GM12878 (cell line): ENCODE results near the gene POLE2. TPM values are rescaled to one million over a fixed set of nuclear protein-coding genes. Genes with fewer than 3 reads are reported as not detected.

ENCODE experiments used
- EED ChIP-seq: sonication (generic); IDR thresholded peaks from 2 replicates; pipeline ENCODE4 v1.6.1; 2016; ENCODE audit warnings: antibody characterized with exemption, low read depth
- IKZF2 ChIP-seq, 2 experiments: fragments of 450-650 bp; IDR thresholded peaks; 2 replicates each; pipeline ENCODE4 v1.6.1; 2017; ENCODE audit warnings: mild to moderate bottlenecking in 2 of 2, moderate library complexity in 2 of 2
- IRF4 ChIP-seq: IDR thresholded peaks from 2 replicates; pipeline ENCODE4 v1.6.1; 2011; ENCODE audit warnings: low read depth, low read length
- MEF2B ChIP-seq: fragments of 450-650 bp; IDR thresholded peaks from 2 replicates; pipeline ENCODE4 v1.6.1; 2018; ENCODE audit warnings: mild to moderate bottlenecking, moderate library complexity; ENCODE audit not compliant: partially characterized antibody, poor library complexity, severe bottlenecking
- RBBP5 ChIP-seq: fragments of 200-600 bp; sonication (generic); conservative IDR thresholded peaks from 2 replicates; pipeline ENCODE4 v1.6.1; 2016
- SP1 ChIP-seq: IDR thresholded peaks from one replicate; pipeline ENCODE4 v1.6.1; 2011; ENCODE audit warnings: low read depth, low read length
- SUPT20H ChIP-seq: IDR thresholded peaks from 2 replicates; pipeline ENCODE4 v1.6.1; 2011; ENCODE audit warnings: low read depth, mild to moderate bottlenecking, low read length, moderate library complexity, borderline replicate concordance; ENCODE audit not compliant: control insufficient read depth
- TAF1 ChIP-seq: IDR thresholded peaks from 2 replicates; pipeline ENCODE4 v1.6.1; 2011; ENCODE audit warnings: mild to moderate bottlenecking, low read depth, low read length, borderline replicate concordance
- TCF12 ChIP-seq: IDR thresholded peaks from 2 replicates; pipeline ENCODE4 v1.6.1; 2011; ENCODE audit warnings: low read depth, mild to moderate bottlenecking, low read length
- TCF7 ChIP-seq: IDR thresholded peaks from 2 replicates; pipeline ENCODE4 v1.6.1; 2014; ENCODE audit warnings: antibody characterized with exemption, borderline replicate concordance
- polyA plus RNA-seq, 11 experiments: library from polyadenylated mRNA; depleted of rRNA in 4 of 11; unstranded in 6 of 11; stranded (reverse) in 5 of 11; fragments of >200 nt; fragmentation: Nextera tagmentation in 4 of 11; fragmentation: Illumina TruSeq in 1 of 11; extraction: Ambion mirVana in 4 of 11; extraction: Trizol in 1 of 11; gene quantifications; 1 replicate in 1 of 11; 2 replicates in 10 of 11; pipeline versions ENCODE4 v1.2.1 to v1.2.3, GENCODE V29; 2011 to 2016; ENCODE audit warnings: inconsistent platforms in 2 of 11, missing spikeins in 2 of 11, low read depth in 1 of 11
- total RNA-seq, 4 experiments: library from RNA; depleted of rRNA in 3 of 4; stranded (reverse); fragments of >200 nt in 3 of 4; fragmentation: Illumina TruSeq in 1 of 4; extraction: Trizol in 1 of 4; gene quantifications; 2 replicates each; pipeline versions ENCODE4 v1.2.1 to v1.2.3, GENCODE V29; 2013 to 2021
- TF ChIP-seq, protein P1 (sequence below): fragments of 450-650 bp; IDR thresholded peaks from 2 replicates; pipeline ENCODE4 v1.6.1; 2018; ENCODE audit warnings: borderline replicate concordance, mild to moderate bottlenecking; ENCODE audit not compliant: partially characterized antibody
- TF ChIP-seq, protein P2 (sequence below): fragments of 450-650 bp; IDR thresholded peaks from 2 replicates; pipeline ENCODE4 v1.6.1; 2017; ENCODE audit warnings: mild to moderate bottlenecking, moderate library complexity
- TF ChIP-seq, protein P3 (sequence below): IDR thresholded peaks from 2 replicates; pipeline ENCODE4 v1.6.1; 2011; ENCODE audit warnings: low read depth, mild to moderate bottlenecking, low read length, moderate library complexity, borderline replicate concordance; ENCODE audit errors: extremely low read depth
- TF ChIP-seq, protein P4 (sequence below): fragments of 450-650 bp; IDR thresholded peaks from 2 replicates; pipeline ENCODE4 v1.6.1; 2018; ENCODE audit warnings: mild to moderate bottlenecking, low read depth, moderate library complexity; ENCODE audit not compliant: partially characterized antibody
- TF ChIP-seq, protein P5 (sequence below): fragments of 450-650 bp; IDR thresholded peaks from 2 replicates; pipeline ENCODE4 v1.6.1; 2016; ENCODE audit warnings: mild to moderate bottlenecking

Gene POLE2
- total and polyA plus RNA-seq, 10 of the 15 experiments (the other 5 are each of a cell fraction or from before 2014, with no cell fraction given), result 22.0 to 45.6 (median 38.8) TPM

DNA sequence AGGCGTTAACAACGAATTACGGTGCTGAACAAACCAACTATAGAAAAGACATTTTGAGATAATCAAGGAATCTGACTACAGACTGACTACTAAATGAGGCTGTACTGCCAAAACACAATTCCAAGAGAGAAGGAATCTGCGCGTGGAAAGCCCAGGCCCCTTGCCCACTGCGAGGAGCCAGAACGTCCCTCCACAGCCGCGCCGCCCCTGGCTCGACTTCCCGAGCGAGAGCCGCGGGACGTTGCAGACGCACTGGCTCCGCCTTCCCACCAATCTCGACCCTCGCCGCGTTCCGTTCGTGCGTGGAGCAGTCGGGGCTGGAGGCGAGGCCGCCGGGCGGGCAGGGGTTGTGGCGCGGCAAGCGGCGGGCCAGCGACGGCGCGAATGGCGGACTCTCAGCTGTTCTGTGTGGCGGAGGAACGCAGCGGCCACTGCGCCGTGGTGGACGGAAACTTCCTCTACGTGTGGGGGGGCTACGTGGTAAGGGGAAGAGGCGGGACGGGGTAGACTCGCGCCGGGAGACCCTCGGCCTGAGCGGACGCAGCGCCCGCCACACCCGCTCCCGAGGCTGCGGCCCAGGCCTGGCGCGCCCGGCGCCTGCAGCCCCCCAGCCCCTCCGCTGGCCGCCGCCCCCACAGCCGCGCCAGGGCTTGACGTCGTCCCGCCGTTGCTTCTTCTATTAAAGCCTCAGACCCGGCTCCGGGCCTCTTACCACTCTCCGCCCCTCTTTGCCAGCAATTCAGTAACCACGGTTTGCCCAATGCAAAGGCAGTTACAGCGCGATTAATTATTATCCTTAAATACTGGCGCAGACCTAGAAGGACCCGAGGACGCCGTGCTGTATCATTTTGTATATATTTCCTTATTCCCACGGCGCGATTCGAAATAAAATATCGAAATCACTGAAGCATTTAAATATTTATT lies 5.1 kb upstream of the POLE2 start, which contains the start of gene KLHDC1 (continued):
- TF ChIP-seq, protein P1, sequence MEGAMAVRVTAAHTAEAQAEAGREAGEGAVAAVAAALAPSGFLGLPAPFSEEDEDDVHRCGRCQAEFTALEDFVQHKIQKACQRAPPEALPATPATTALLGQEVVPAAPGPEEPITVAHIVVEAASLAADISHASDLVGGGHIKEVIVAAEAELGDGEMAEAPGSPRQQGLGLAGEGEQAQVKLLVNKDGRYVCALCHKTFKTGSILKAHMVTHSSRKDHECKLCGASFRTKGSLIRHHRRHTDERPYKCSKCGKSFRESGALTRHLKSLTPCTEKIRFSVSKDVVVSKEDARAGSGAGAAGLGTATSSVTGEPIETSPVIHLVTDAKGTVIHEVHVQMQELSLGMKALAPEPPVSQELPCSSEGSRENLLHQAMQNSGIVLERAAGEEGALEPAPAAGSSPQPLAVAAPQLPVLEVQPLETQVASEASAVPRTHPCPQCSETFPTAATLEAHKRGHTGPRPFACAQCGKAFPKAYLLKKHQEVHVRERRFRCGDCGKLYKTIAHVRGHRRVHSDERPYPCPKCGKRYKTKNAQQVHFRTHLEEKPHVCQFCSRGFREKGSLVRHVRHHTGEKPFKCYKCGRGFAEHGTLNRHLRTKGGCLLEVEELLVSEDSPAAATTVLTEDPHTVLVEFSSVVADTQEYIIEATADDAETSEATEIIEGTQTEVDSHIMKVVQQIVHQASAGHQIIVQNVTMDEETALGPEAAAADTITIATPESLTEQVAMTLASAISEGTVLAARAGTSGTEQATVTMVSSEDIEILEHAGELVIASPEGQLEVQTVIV, result no peak
- no peak for TF ChIP-seq TCF12
- TF ChIP-seq IKZF2 (IDR thresholded peaks at IDR 0.05), result peak; percentile 16 to 32; a peak in 2 of 4 replicates
- peak; percentile 38; the same call in 1 of the 2 replicates for TF ChIP-seq EED
- TF ChIP-seq, protein P2, sequence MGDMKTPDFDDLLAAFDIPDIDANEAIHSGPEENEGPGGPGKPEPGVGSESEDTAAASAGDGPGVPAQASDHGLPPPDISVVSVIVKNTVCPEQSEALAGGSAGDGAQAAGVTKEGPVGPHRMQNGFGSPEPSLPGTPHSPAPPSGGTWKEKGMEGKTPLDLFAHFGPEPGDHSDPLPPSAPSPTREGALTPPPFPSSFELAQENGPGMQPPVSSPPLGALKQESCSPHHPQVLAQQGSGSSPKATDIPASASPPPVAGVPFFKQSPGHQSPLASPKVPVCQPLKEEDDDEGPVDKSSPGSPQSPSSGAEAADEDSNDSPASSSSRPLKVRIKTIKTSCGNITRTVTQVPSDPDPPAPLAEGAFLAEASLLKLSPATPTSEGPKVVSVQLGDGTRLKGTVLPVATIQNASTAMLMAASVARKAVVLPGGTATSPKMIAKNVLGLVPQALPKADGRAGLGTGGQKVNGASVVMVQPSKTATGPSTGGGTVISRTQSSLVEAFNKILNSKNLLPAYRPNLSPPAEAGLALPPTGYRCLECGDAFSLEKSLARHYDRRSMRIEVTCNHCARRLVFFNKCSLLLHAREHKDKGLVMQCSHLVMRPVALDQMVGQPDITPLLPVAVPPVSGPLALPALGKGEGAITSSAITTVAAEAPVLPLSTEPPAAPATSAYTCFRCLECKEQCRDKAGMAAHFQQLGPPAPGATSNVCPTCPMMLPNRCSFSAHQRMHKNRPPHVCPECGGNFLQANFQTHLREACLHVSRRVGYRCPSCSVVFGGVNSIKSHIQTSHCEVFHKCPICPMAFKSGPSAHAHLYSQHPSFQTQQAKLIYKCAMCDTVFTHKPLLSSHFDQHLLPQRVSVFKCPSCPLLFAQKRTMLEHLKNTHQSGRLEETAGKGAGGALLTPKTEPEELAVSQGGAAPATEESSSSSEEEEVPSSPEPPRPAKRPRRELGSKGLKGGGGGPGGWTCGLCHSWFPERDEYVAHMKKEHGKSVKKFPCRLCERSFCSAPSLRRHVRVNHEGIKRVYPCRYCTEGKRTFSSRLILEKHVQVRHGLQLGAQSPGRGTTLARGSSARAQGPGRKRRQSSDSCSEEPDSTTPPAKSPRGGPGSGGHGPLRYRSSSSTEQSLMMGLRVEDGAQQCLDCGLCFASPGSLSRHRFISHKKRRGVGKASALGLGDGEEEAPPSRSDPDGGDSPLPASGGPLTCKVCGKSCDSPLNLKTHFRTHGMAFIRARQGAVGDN, result peak; percentile 93
- no peak for TF ChIP-seq SUPT20H
- no peak for TF ChIP-seq IRF4
- TF ChIP-seq TAF1, result peak; percentile 36; the same call in 1 of the 2 replicates
- TF ChIP-seq, protein P3, sequence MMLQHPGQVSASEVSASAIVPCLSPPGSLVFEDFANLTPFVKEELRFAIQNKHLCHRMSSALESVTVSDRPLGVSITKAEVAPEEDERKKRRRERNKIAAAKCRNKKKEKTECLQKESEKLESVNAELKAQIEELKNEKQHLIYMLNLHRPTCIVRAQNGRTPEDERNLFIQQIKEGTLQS, result no peak
- no peak for TF ChIP-seq MEF2B
- TF ChIP-seq, protein P4, sequence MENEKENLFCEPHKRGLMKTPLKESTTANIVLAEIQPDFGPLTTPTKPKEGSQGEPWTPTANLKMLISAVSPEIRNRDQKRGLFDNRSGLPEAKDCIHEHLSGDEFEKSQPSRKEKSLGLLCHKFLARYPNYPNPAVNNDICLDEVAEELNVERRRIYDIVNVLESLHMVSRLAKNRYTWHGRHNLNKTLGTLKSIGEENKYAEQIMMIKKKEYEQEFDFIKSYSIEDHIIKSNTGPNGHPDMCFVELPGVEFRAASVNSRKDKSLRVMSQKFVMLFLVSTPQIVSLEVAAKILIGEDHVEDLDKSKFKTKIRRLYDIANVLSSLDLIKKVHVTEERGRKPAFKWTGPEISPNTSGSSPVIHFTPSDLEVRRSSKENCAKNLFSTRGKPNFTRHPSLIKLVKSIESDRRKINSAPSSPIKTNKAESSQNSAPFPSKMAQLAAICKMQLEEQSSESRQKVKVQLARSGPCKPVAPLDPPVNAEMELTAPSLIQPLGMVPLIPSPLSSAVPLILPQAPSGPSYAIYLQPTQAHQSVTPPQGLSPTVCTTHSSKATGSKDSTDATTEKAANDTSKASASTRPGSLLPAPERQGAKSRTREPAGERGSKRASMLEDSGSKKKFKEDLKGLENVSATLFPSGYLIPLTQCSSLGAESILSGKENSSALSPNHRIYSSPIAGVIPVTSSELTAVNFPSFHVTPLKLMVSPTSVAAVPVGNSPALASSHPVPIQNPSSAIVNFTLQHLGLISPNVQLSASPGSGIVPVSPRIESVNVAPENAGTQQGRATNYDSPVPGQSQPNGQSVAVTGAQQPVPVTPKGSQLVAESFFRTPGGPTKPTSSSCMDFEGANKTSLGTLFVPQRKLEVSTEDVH, result no peak
- TF ChIP-seq RBBP5, result no peak
- TF ChIP-seq, protein P5, sequence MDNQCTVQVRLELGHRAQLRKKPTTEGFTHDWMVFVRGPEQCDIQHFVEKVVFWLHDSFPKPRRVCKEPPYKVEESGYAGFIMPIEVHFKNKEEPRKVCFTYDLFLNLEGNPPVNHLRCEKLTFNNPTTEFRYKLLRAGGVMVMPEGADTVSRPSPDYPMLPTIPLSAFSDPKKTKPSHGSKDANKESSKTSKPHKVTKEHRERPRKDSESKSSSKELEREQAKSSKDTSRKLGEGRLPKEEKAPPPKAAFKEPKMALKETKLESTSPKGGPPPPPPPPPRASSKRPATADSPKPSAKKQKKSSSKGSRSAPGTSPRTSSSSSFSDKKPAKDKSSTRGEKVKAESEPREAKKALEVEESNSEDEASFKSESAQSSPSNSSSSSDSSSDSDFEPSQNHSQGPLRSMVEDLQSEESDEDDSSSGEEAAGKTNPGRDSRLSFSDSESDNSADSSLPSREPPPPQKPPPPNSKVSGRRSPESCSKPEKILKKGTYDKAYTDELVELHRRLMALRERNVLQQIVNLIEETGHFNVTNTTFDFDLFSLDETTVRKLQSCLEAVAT, result peak; percentile 45
- peak; percentile 18 for TF ChIP-seq SP1
- TF ChIP-seq TCF7, result no peak
